GM18909 (cell line): ENCODE measurements around the gene ATP1A1.

ENCODE experiments used
- ATAC-seq: cut with Tn5 transposase; IDR thresholded peaks from one replicate; pipeline ENCODE4 v1.9.1; 2021; ENCODE audit warnings: mild to moderate bottlenecking; ENCODE audit not compliant: unreplicated experiment, poor library complexity

ATP1A1 gene

DNA sequence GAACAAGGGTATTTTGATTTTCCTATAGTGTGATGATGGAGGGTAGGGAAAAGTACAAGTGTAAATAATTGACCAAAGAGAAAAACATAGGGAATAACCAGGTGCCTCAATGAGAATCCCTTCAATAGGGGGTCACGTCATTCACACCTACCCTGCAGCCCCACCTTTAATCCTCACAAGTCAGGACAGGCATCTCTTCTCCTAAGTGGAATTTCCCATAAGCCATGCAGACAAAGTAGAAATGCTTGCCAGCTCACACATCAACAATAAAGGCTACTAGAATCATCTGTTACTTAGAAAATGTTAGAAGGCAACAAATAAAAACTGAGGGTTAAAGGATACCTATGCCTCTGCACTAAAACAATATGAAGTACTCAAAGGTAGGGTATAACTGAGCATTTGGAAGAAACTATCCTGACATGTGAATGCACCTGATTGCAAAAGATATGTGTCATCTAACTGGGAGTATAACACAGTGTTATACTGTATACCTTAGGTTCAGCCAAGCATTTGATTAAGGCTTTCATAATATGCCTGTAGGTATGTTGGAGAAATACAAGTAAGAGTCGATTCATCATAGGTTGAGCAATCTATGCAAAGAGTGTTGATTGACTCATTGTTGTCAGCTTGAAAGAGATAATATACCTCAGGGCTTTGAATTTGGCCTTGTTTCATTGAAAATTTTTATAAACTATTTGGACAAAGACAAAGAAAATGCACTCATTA lies 32.4 kb upstream of the ATP1A1 start:
- no peak for ATAC-seq

DNA sequence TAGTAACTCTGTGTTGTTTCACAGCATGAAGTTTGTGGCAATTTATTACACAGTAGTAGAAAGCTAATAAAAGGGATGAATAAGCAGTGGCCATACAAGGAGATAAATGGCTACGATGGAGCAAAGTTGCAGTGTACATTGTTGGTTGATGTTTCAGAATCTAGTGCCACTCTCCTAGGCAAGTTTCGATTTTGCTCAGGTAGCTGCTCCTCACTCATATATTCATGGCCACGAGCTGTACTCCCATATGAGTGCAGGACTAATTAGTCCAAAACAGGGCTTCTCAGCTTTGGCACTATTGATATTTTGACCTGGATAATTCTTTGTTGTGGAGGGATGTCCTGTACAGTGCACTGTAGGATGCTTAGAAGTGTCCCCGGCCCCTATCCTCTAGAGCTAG lies 30.0 kb upstream of the ATP1A1 start:
- no peak for ATAC-seq

DNA sequence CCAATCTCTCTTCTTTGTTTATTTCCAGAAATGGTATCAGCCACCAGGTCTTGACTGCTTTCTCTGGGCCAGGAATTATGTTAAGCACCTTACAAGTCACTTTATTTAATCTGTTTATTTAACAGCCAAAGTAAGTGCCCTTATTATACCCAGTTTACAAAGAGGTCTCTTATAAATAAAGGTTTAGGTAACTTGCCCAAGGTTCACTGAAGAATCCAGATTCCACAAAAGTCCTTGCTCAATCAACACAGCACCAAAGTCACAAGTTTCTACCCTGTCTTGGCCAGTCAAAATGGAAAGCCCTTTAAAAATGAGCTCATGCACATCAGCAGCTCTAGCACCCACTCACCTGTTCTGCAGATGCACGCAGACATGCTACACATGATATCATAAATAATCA lies 28.0 kb upstream of the ATP1A1 start:
- ATAC-seq = no peak

DNA sequence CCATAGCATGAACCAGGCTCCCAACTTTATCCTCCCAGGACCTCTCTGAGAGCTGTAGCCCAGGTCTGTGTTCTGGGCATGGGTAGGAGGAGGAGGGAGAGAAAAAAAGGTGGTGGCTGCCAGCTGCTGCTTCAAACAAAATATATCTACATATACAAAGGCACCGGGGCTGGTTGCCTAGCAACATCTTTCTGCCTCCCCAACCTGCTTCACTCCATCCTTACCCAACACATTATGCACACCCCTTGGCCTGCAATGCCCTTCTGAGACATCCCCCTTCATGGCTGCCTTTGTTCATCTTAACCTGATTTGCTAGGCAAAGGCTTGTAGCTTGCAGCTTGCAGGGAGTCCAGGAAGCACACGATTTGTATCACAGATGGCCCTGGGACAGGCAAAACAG lies 27.2 kb upstream of the ATP1A1 start:
- ATAC-seq = no peak

DNA sequence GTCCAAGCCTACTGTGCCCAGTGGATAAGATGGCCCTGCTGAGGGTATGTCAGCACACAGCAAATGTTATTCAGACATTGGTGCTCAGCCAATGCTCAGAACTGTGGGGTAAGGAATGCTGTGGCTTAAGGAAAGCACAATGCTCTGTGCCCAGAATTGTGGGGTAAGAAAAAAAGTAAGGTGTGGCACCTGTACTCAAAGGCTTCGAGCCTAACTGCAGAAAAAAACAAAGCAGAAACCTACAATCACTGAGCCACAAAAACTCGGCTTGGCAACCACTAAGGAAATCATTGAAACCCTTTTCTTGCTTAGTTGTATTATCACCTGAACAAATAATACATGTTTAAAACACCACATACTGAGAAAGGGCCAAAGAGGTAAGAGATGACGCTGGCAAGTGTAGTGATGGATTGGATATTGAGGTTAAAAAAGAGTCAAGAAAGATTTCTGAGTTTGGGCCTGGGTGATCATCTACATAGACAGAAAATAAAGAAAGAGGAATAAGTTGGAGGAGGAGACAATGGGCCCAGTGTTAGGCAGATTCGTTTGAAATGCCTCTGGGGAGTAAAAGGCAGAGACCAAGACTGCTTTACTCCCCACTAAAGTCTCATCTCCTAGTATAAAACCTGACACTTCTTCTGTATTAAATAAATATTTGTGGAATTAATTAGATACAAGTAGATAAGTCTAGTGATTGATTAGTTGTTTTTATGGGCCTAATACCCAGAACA lies 25.9 kb upstream of the ATP1A1 start:
- ATAC-seq = no peak

DNA sequence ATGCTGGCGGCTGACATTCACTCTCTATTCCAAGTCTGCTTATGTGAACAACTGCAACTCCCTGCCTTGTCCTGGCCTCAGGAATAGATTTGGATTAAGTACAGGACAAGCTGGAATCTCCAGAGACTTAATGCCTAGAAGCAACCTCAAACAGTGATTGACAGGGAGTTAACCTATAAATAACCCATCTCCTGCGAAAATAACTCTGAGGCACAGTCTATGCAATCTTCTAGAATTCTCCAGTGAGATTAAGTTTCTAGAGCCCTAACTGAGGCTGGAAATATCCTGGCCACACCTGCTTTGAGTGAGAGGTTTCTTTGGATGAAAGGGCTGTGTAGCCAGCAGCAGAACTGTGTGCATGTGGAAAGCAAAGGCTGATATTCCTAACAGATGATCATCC lies 25.3 kb upstream of the ATP1A1 start:
- ATAC-seq = no peak

DNA sequence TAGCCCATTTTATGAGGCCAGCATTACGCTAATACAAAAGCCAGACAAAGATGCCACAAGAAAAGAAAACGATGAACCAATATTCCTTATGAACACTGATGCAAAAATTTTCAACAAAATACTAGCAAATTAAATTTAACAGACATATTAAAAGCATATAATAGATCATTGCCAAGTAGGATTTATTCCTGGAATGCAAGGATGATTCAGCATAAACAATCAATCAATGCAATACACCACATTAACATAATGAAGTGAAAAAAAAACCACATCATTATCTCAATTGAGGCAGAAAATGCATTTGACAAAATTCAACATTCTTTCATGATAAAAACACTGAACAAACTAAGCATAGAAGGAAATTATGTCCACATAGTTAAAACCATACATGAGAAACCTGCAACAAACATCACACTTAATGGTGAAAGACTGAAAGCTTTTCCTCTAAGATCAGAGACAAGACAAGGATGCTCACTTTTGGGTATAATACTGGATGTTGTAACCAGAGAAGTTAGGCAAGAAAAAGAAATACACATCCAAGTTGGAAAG lies 22.9 kb upstream of the ATP1A1 start:
- ATAC-seq = no peak

DNA sequence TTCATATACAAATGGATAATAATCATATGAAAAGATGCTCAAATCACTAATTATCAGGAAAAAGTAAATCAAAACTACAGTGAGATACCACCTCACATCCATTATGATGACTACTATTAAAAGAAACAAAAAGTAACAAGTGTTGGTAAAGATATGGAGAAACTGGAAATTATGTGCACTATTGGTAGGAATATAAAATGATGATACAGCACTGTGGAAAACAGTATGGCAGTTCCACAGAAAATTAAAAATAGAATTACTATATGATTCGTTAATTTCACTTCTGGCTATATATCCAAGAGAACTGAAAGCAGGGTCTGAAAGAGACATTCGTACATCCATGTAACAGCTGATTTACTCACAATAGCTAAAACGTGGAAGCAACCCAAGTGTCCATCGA lies 21.1 kb upstream of the ATP1A1 start:
- ATAC-seq = no peak

DNA sequence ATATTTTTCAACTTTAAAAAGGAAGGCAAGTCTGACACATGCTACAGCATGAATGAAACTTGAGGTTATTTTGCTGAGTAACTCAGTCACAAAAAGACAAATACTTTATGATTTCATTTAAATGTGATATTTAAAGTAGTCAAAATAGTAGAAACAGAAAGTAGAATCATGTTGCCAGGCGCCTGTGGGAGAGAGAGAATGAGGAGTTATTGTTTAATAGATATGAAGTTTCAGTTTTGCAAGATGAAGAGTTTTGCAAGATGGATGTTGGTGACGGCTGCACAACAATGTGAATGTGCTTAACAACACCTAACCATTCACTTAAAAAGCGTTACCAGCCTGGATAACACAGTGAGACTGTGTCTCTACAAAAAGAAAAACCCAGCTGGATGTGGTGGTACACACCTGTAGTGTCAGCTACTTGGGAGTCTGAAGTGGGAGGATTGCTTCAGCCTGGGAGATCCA lies 20.7 kb upstream of the ATP1A1 start:
- ATAC-seq = peak; percentile 83

DNA sequence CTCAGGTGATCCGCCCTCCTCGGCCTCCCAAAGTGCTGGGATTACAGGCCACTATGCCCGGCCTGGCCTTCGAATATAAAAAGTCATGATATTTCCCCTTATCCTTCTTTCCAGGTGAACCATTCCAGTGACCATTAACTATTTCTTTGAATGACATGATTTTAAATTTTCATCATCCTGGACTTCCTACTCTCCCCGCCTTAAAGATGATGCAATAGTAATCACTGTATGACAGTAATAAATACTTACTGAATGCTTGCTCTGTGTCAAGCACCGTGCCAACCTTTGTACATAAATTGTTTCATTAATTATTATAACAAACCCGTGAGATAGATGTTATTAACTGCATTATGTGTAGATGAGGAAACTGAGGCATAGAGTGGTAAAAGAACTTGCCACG lies 19.9 kb upstream of the ATP1A1 start:
- no peak for ATAC-seq

DNA sequence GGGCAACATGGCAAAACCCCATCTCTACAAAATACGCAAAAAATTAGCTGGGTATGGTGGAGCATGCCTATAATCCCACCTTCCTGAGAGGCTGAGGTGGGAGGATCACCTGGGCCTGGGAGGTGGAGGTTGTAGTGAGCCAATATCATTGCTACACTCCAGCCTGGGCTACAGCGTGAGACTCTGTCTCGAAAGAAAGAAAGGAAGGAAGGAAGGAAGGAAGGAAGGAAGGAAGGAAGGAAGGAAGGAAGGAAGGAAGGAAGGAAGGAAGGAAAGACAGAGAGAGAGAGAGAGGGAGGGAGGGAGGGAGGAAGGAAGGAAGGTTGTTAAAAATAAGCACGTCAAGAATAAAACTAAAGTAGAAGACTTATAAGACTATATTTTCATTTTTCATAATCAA lies 17.0 kb upstream of the ATP1A1 start:
- ATAC-seq = no peak

DNA sequence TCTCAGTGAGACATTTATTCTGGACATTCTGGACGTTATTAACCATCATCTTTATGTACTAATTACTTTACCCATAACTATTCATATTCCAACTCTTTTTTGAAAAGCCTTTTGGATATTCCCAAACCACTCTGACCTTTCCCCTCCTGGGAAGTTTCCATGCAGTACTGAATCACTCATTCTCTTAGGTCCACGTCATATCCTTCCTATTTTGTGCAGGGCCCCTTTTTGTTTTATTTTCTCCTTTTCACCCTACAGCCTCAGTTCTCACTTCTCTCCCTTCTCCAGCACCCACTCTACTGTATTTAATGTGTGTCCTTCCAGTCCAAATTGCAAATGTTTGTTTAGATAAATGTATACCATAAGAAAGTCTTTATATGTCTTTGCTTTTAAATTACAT lies 16.4 kb upstream of the ATP1A1 start:
- ATAC-seq = no peak

DNA sequence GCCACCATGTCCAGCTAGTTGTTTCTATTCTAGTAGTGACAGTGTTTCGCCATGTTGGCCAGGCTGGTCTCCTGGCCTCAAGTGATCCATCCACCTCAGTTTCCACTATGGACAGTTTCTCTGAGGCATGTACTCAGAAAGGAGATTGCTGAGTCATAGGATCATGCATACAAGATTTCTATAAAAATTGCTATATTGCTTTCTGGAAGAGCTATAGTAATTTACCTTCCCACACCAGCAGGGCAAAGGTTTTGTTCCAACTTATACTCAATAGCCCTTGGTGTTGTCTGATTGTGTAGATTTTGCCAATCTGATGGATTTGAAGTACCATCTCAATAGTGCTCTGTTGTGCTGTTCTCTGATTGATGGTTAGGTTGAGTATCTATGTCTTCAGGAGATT lies 15.6 kb upstream of the ATP1A1 start:
- no peak for ATAC-seq

DNA sequence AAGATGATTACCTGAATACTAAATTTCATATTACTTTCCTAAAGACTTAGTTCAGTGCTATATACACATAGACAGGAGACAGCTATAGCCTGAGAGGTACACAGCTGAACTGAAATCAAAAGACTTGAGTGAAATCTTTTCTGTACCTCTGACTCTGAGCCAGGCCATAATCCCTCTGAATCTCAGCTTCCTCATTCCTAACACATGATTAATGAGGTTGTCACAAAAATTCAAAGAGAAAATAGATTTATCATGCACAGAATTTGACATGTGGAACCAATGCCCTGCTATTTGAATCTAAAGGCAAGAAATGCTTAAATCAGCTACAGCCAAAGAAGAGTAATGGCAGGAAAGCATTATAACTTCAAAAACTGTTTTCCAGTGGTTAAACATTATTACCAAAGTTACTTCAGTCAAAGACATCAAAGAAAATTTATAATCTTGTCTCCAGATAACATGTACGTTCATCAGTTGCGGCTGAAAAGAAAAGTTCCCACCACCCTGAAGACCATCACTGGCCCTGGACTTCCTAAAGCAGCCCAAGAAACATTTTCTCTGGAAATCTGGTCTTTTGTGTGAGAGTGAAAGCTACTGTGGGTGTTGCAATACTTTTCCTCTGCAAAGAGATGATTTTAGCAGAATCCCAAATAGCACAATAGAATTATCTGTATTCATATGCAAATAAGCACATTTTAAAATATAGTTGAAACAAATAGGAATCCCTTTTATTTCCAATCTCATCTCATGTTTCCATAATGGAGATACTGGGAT lies 13.8 kb upstream of the ATP1A1 start:
- no peak for ATAC-seq

DNA sequence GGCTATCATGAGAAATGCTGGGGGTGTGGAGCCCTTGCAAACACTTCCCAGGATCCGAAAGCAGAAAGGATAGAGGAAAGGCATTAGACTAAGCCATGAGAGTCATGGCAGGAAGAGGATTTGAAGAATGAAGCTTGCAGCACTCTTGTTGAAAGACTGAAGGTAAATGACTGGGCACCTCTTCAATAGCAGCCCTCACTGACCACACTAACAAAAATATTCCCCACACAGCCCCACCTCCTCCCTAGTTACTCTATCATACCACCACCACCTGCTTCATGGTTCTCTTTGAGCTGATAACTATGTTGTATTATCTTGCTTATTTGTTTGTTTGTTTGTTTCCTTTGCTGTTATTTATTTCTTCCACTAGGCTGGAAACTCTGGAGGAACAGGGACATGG lies 13.2 kb upstream of the ATP1A1 start:
- ATAC-seq = no peak

DNA sequence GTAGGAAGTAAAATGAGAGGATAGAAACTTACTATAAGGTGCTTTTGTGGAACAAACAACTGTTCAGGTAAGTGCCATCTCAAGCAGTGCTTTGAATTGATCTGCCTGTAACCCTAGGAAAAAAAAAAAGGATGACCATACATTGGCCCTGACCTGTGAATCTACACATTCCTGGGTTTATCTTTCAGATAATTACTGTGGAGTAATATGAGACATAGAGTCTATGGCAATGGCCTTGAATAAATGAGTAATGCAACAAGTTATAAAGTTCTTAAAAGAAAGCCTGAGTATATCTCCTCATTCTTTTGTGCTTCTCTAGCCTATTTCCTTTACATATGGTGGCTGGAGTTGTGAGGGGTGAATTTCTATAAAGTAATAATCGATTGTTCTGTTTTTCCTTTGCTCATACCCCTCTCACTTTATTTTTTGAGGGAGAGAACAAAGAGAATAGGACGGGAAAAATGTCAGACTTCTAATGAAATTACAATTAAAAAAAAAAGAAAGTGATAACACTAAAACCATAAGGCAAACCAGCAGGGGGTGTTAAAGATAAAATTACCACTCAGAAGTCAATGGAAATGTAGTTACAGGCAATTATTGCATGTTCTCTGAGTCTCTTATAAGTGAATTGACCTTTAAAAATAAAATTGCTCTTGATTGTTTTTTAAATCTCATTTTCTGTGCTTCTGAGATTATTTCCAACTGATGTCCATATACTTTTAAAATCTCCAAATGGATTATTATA lies 12.4 kb upstream of the ATP1A1 start:
- ATAC-seq = no peak

DNA sequence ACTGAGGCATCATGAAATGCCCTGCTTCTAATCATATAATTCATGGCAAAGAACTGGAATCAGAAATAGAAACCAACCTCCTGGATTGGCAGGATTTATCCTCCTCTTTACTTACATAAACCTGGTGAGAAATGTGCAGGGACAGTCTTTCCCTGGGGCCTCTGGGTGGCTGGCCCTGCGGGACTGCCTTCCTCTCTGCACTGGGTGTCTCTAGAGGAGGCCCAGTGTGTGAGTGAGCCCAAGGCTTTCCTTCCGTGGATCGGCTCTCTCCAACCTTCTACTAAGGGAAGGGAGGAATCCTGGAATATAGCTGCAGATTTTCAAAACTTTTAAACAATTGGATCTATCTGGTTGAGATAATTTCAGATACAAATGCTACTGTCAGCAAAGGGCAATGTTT lies 11.4 kb upstream of the ATP1A1 start:
- ATAC-seq = no peak

DNA sequence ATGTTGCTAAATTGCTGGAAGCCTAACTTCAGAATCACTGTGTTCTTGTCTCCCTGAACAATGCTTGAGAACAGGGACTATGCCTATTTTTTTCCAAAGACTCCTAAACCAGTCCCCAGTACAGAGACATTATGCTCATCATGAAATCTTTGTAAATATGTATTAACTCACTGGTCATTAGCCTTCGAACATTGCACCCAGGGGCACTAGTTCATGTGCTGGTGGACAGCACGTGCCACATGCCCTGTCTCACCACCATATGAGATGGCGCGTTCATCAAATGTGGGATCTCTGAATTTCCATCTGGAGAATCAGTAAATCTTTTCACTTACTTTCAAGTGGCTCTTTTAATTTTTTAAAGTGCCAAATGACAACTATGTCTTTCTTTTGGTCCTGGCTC lies 11.0 kb upstream of the ATP1A1 start:
- no peak for ATAC-seq

DNA sequence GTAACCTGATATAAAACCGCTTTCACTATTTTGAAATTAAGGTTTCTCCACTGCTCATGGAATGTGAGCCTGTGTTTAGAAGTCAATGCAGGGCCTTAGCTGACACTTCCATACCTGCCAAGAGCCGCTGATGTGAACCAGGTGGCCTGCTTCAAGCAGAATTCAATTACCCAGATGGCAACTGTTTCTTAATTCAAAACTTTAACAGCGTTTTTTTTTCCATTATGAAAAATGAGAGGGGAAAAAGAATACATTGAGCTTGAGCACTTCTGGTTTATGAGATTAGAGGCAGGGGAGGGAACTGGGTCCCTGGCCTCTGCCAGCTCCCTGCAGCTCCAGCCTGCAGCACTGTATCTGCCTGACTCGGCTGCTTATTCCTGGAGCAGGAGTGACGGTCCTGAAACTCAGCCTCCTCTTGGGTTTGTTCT lies 7.7 kb upstream of the ATP1A1 start:
- no peak for ATAC-seq

DNA sequence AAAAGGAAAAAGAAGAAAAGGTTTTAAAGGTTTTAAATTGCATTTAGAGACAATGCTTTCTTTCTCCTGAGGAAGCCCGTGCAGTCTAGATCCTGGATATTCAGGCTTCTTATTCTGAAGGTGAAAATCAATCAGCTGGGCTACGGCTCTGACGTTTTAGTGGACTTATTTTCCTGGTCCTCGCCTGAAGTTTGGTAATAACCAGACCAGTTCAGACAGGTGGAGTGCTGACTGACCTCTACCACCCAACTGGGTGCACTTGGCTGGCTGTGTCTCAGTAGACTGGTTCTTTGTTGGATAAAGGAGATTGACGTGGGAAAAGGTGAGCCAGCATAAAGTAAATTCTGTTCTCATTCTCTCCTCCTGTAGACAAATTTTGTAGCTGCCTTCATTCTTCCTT lies 7.2 kb upstream of the ATP1A1 start:
- no peak for ATAC-seq
